Sciatic nerve (tissue), 2 donors: ENCODE data around the gene TSHZ1. TPM values are rescaled to one million over a fixed set of nuclear protein-coding genes. Genes with fewer than 3 reads are reported as not detected.
A peak's percentile ranks its signal among the peaks of the same experiment; 100 is the strongest.

Experiments used
- ATAC-seq: fragments of 200-7000 bp; cut with Tn5 transposase; one replicate; pipeline ENCODE4 v1.9.1; 2020; ENCODE audit warnings: mild to moderate bottlenecking, moderate library complexity
- DNase-seq: peaks from one replicate; pipeline ENCODE4 v3.0.0-alpha.2; 2020; ENCODE audit warnings: low spot score
- intact Hi-C: fragments of 100-400 bp; cut with DNase I; formaldehyde crosslinking; loops from one replicate; pipeline ENCODE4 v1.14.2; 2022
- total RNA-seq: library from RNA; stranded (reverse); fragmentation: NEBNext Ultra II Directional; extraction: Animal tissue kit (Norgen Biotek cat#: 25700); gene quantifications from one replicate; pipeline ENCODE4 v1.2.1, GENCODE V29; 2021
- donor health status: DM: no; HTN: no; CAD: no.
- donor health status: DM: no; HTN: no; CAD: no.

TSHZ1 gene
- total RNA-seq, 1 donor from 2014 or later: 25.4 TPM

GRCh38 chr18:75204732-75205513, 5.7 kb upstream of the TSHZ1 start:
- intact Hi-C loops: no loop called here
- ATAC-seq: peak; percentile 0
- no peak for DNase-seq

GRCh38 chr18:75205514-75206132, 5.0 kb upstream of the TSHZ1 start:
- DNase-seq (no peak), ATAC-seq (no peak)
- intact Hi-C loops: no loop called here

GRCh38 chr18:75206452-75207309, 3.9 kb upstream of the TSHZ1 start:
- ATAC-seq (no peak), DNase-seq (no peak)
- intact Hi-C loops: no loop called here

GRCh38 chr18:75207310-75208154, 3.1 kb upstream of the TSHZ1 start:
- intact Hi-C loops: loop anchor here (2.0 kb wide), 1 partner anchor 43 kb away; no protein-coding TSS in a partner anchor
- DNase-seq: peak; percentile 69
- ATAC-seq: no peak

- DNase-seq (peak; percentile 73), ATAC-seq (peak; percentile 12)
Measured at GRCh38 chr18:75208155-75208835, 2.3 kb upstream of the TSHZ1 start.

GRCh38 chr18:75208836-75209128, 1.8 kb upstream of the TSHZ1 start:
- peak; percentile 75 for DNase-seq
- ATAC-seq: no peak
- intact Hi-C loops: loop anchor here (2.0 kb wide), 1 partner anchor 42 kb away; no protein-coding TSS in a partner anchor

More at GRCh38 chr18:75208155-75208835, 2.3 kb upstream of the TSHZ1 start:
- intact Hi-C loops: loop anchor here (2.0 kb wide), 1 partner anchor 43 kb away; no protein-coding TSS in a partner anchor

- intact Hi-C loops: loop anchor here (2.0 kb wide), 1 partner anchor 41 kb away; no protein-coding TSS in a partner anchor
- peak; percentile 90 for DNase-seq
- peak; percentile 67 for ATAC-seq
Measured at GRCh38 chr18:75209129-75209950, 1.3 kb upstream of the TSHZ1 start, which contains the start of gene PTGR3. PTGR3 (minus strand) TSS chr18:75209139; CDS start chr18:75209058, 81 bp downstream.

- intact Hi-C loops: loop anchor here (2.0 kb wide), 1 partner anchor 41 kb away; no protein-coding TSS in a partner anchor
- DNase-seq: no peak
- ATAC-seq: no peak
Measured at GRCh38 chr18:75209951-75210258, 692 bp upstream of the TSHZ1 start.

GRCh38 chr18:75211002-75211621, 515 bp downstream of the TSHZ1 start:
- intact Hi-C loops: no loop called here
- ATAC-seq (no peak), DNase-seq (no peak)

- ATAC-seq (no peak), DNase-seq (no peak)
- intact Hi-C loops: no loop called here
Measured at GRCh38 chr18:75211626-75211952, 992 bp downstream of the TSHZ1 start.

- no peak for ATAC-seq
- intact Hi-C loops: no loop called here
- peak; percentile 74 for DNase-seq
Measured at GRCh38 chr18:75211953-75212750, 1.6 kb downstream of the TSHZ1 start.

GRCh38 chr18:75212751-75213090, 2.1 kb downstream of the TSHZ1 start:
- DNase-seq: no peak
- no peak for ATAC-seq
- intact Hi-C loops: no loop called here

GRCh38 chr18:75213611-75214331, 3.2 kb downstream of the TSHZ1 start:
- no peak for ATAC-seq
- intact Hi-C loops: no loop called here
- no peak for DNase-seq

GRCh38 chr18:75214332-75214690, 3.7 kb downstream of the TSHZ1 start:
- no peak for ATAC-seq
- no peak for DNase-seq
- intact Hi-C loops: no loop called here

GRCh38 chr18:75214766-75215510, 4.3 kb downstream of the TSHZ1 start:
- intact Hi-C loops: no loop called here
- ATAC-seq (no peak), DNase-seq (no peak)
